Activated CD4-positive, alpha-beta T cell treated with anti-CD3 and anti-CD28 coated beads for 1 hour (primary cell): ENCODE measurements around the gene ERICH3.

Experiments used
- DNase-seq: peaks from one replicate; pipeline ENCODE4 v3.0.0-alpha.2; 2020

The ERICH3 gene, protein sequence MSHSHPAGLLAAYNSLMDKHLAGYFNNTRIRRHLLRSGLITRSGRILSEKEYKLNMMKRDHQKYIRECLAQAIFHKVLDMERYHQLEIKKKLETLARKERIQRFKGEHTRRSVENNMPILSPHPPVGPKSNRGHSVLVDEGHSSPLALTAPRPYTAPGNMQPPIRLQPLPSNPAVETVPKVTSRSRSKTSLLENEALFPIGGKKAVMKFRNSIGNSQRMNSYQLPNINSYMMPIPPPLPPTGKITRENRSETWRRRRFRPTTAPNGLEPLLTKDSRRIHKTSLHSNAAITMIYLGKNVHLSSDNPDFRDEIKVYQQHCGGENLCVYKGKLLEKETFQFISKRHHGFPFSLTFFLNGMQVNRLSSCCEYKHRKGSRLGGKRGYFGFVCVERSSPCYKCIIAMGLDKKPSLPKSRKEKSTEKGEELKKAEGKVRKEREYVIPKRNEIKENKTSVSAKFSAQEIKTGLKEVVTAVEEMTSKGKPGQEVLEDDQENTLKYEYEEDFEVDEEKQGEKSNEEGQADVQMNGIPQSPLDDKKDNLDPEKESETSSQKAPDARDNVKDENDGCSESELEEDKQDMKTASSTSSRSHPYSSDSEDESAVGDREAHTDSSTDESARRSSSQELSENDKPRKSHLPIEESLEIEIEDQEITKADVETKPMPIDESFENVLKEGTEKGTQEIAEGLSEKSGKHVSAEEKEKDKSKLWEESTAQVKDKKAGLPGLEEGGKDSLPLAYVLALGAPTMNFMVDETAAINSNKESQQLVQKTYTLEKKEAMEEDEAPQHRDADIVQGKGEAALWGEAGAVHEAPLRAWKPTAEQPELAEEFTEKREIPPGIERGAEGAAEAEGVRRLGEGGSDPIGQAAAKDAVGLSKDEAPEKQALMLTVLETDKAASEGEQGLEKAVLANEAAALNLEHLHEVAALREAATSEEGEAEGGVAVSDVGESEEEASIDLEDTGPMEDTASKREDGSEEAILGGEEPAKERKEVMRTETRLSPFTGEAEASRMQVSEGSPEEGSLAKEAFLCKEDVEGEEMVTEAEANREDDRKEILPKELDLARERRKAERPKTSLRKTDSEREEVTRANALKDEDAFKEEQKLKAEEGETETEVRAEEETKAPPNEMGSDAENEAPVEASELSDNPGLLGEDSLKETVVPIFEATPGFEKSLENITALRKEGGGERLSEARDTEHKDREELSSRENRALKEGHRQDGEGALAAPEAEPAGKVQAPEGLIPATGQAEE (N-terminal part only)

DNA sequence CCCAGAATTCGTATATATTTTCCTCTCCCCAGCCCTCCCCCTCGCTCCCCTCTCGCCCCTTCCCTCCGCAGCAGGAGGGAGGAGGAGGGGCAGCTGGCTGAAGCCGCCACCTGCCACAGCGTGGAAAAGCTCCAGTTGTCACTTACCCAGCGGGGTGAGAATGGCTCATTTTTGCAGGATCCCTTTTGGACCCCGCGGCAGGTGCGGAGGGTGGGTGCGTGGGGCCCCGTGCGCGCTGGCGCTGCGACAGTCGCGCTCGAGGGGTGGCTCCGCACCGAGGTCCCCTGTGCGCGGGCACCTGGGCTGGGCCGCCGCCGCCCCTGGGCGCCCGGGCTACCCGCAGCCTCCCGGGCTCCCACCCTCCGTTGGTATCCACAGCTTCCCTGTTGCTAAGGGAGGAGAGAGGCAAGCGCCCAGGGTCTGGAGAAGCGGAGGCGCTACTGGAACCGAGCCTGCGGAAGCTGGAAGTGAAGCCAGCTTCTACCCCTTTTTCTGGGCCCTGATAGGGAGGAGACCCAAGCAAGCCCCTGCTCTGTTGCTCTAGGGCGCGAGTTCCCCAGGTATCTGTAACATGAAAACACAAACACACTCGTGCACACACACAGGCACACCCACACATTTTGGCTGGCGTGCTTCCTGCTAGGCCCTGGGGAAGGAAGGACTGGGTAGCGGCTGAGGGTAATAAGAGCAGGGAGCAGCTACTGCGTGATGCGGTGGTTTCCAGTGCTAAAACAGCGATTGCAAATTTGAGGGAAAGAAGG, at the start of gene ERICH3:
Gene ERICH3 (minus strand): TSS at position 442 of the 761 bp plus-strand sequence. CDS start 273 bp downstream, at position 169.
- DNase-seq, result no peak

DNA sequence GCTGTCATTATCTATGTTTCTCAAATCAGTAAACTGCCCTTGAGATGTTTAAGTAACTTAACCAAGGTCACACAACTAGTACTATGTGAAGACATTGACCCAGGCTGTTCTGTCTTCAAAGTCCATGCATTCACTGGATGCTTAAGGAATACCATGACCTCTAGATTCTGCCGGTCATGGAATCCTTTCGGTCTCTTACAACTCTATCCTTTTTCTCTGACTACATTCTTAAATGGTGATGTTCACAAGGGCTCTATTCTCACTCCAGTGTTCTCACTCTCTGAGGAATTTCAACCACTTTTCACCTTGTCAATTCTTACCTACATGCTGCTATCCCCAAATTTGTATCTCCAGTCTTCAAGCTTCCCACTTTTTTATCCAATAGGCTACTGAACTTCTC, 44.0 kb upstream of the ERICH3 start:
- no peak for DNase-seq

DNA sequence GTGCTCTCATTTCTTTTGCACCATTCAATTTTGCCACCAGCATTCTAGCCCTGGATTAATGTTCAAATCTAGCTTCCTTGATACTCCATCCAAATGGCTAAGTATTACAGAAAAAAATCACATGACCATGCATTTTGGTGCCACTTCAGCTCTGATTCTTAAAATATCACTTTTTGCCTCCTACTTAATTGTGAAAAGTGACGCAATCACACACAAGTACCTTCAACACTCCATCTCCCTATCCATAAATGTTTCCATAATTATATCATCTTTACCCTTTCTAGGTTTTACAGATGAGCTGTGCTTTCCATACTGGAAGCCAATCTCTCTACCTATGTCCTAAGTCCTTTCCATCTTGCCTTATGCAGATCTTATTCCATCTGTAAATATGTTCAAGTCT, 43.2 kb upstream of the ERICH3 start:
- DNase-seq, result no peak

DNA sequence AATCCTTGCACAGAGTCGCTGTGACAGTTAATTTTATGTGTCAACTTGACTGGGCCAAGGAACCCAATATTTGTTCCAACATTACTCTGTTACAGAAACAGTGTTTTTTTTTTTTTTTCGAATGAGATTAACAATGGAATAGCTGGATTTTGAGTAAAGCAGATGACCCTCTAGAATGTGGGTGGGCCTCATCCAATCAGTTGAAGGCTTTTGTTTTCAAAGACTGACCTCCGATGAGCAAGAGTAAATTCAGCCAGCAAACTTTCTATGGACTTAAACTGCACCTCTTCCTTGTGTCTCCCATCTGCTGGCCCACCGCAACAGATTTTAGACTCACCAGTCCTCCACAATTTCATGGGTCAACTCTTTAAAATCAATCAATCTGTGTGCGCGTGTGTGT, 42.2 kb upstream of the ERICH3 start:
- no peak for DNase-seq

DNA sequence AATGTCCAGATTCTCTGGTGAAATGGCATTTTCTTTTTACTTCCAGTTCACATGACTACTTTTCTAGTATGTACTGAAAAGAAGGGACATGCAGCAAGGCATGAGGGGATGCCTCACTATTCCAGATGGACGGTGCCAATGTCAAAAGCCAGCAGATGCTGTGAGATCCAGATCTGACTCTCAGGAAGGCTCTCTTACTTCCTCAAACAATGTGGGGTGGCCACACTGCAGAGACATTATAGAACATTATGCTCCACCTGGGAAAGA, 41.6 kb upstream of the ERICH3 start:
- DNase-seq, result no peak

DNA sequence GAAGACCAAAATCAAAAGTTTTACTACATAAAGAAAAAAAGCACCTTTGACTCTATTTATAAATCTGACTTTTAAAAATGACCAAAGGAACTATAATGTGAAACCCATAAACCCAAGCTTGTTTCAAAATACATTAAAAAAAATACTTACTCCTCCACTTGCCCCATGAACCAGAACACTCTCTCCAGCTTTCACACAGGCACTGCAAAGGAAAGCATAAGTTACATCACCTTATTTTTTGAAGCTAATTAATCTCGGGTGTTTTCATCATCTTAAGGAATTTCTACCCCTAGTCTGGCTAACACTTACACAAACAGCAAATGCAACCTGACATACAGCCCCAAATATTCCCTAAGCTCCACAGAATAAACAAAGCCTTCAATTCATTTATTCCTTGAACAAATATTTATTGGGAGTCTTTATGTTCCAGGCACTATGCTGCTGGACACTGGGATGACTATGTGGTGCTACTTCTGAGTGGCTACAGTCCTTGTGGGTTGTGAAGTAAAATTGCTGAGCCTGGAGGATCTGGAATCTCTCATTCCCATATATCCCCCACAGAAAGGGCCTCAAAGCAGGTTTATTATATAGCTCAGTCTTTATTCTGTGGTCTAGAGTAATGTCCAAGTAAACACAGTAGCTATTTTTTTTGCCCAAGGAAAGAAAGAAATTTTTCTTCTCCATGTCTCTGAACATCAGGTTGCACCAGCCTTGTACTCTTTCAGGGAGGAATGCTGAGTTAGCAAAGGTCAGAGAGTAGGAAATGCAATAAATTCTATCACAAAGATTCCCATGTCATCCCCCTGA, 41.0 kb upstream of the ERICH3 start:
- DNase-seq, result no peak

DNA sequence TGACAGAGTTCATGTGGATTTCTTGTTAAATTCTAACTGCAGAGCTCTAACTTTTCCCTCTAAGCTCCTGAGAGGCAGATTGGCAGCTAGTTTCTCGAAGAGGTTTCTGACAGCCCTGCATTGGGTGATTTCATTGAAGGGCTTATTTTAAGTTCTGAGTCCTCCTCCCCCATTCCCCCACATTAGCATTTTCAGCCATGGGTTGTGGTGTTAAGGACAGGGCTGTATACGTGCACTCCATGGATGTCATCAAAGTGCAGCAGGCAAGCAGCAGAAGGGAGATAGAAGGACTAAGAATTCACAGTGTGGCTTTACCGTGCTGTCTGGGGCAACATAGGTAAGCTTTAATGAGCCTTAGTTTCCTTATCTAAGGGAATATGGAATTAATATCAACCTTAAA, 40.3 kb upstream of the ERICH3 start:
- DNase-seq, result no peak

DNA sequence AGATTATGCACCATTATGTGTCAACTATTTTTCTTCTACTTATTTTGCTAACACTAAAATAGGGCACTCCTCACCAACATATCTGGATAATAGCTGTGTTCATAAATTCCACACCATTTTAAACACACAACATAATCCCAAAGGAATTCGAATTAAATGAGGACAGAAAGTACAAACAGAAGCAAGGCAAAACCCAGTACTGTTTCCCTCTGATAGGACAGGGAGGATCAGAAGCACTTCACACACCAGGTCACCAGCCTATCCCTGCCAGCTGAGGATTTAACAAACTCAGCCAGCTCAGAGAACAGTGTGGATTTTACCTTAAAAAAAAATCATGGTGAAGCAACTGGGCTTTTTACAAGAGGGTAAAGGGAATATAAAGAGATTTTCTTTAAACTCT, 39.3 kb upstream of the ERICH3 start:
- no peak for DNase-seq

DNA sequence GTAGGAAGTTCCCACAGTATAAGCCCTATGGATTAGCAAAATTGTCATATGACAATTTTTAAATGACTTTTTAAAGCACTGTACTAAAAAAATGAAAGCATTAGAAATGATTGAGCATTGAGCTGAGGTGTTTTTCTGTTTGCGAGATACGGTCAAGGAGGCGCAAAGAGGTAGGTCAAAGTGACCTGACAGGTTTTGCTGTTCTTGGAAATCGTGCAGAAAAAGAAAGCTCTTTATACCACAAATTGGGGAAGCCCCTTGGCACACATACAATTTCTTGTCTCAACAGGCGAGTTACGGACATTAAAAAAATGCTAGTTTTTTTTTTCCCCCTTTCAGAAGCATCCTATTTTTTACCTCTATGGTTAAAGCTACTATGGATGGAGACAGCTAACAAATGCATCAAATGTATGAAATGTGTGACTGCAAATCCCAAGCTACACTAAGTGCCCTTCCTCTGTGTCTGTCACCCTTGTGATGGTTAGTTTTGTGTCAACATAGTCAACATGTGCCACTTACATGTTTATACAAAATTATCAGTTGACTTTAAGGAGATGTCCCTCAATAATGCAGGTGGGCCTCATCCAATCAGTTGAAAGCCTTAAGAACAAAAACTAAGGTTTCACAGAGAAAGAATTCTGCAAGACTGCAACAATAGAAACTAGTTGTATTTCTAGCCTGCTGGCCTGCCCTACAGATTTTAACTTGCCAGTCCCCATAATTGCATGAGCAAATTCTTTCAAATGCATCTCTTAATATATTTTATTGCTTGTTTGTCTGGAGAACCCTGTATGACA, 30.0 kb upstream of the ERICH3 start:
- no peak for DNase-seq

DNA sequence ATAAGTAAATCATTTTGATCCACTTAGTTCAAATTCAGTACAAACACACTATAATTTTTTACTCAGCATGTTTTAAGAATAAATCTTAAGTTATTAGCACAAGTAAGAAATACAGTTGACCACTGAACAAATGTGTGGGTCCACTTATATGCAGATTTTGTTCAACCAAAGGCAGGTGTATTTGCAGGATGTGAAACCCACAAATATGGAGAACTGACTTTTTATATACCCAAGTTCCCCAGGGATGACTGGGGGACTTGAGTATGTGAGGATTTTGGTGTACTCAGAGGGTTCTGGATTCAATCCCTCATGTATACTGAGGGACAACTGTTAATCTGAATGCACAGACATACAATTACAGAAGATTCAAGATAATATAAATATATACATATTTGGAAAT, 25.7 kb upstream of the ERICH3 start:
- DNase-seq, result no peak

DNA sequence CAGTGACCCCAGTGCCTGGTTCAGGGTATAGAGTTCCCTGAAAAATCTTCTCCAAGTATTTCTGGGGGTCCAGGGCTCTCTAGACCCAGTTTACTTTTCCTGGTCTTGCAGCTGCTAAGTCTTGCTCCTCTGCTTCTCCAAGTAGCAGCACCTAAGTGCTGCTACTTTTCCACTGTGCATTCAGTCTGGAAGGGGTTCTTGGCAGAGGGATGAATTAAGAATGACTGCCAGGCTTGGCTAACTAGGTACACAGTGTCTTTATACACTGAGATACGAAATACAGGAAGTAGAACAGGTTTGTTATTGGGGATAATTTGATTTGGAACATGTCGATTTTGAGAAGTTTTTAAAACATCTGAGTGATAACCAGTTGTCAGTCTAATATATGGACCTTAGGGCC, 24.2 kb upstream of the ERICH3 start:
- DNase-seq, result no peak

DNA sequence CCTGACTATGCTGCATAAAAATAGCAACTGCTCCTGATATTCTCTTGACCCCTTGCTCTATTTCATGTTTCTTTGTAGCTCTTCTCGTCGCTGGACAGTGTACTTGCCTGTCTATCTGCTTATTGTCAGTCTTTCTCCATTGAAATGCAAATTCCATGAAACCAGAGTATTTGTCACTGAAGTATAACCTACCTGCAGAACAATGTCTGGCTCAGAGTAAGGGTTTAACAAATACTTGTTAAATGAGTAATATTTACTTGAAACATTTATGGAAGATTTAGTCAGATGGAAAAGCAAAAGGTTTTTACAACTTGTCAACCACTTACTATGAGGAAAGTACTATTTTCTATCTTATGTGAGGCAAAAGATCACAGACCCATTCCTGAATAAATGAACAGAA, 19.9 kb upstream of the ERICH3 start:
- no peak for DNase-seq

DNA sequence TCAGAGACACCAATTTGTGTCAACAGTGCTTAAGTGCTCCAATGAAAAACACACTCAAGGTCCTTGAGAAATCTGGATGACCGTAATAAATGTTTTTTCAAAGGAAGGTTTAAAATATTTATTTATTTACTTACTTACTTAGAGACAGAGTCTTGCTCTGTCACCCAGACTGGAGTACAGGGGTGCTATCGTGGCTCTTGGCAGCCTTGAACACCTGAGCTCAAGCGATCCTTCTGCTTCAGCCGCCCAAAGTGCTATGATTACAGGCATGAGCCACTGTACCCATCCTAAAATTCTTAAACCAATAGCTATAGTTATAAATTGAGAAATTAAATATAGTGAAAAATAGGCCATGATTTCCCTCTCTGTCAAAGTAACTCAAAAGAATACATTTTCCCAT, 17.3 kb upstream of the ERICH3 start:
- DNase-seq, result no peak

DNA sequence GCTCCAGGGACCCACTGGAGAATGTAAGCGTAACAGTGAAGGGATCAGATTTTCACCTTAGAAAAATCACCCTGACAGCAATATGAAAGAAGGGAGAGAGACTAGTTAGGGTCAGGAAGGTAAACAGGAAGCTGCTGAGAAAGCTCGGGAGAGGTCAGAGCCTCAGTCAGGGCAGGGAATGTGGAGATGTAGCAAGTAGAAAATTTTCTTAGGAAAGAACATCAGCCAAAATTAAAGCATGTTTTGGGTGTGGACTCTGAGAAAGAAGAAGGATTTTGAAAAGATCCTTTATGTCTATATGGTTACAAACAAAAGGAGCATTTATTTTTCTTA, 16.7 kb upstream of the ERICH3 start:
- no peak for DNase-seq

DNA sequence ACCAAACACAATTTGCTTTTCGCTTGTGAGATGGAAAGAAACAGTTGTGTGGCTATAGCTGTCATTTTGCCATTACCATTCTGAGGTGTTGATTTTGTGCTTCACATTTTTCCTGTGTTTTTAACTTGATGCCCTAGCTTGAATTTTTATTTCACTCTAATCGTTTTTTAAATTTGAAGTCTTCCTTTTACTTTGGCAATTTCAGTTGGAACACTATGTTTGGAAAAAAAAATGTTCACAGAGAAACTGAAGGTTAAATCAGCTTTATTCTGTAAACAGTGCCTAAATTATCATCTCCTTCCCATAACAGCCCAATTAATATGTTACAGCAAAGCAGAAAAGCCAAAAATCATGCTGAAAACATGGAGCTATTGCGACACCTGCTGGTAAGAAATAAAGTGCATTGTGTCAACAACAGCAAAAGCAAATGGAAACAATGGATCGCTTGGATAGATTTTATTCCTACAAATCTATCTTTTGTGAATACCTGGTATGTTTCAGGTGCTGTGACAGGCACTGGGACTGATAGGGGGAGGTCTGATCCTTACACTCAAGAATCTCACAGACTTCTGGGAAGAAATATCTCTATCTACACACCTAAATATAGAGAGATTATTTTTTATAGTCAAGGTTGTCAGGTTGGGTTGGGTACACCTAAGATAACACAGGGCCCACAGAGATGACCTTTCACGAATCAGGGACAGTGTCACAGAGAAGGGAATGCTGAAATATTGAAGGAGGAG, 16.2 kb upstream of the ERICH3 start:
- DNase-seq, result no peak

DNA sequence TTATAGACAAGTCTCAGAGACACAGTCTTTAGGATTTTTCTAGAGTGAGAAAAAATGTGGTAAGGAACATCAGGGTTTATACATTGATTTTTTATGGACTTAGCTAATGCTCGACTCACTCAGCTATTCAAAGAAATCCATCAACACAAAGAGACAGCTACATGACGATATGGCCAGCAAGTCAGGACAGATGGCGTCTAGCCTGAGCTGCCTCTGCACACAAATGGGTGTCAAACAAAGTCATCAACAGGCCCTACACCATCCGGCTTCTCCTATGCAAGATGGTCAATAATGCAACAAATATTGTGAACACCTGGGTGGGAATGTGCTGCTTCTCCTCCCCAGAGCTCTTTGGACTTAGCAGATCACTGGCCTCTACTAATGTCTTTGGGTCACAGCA, 13.3 kb upstream of the ERICH3 start:
- DNase-seq, result no peak

DNA sequence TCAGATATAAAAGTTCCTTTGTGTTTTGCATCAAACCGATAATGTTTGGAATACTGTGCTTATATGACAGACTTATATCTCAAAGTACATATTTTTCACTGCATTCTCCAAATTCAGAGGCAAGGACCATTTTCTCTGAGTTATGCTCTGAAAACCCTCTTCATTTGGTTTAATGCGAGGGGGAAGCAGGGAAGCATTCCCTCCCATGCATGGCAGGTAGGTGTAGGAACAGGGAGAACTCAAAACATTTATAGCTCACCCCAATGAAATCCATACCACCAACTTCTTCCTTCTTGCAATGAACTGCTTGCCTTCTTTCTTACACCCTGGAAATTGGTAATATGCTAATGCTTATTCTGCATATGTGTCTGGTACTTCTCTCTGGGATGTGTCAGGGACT, 10.7 kb upstream of the ERICH3 start:
- DNase-seq, result no peak

DNA sequence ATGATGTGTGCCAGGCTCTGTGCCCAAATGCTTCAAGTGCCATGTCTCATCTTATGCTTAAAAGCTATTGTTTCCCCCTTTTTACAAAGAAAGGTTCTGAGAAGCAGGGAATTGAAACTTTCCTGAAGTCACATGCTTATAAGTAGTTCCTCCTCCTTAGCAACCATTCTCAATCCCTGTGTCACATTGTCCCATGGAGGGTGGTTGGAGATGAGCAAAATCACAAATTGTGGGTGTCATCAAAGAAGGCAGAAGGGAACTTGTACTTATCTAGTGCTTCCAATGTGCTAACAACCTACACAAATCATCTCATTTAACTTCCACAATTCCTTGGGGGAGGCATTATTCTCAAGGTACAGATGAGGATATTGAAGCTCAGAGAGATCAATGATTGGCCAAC, 10.1 kb upstream of the ERICH3 start:
- DNase-seq, result no peak

DNA sequence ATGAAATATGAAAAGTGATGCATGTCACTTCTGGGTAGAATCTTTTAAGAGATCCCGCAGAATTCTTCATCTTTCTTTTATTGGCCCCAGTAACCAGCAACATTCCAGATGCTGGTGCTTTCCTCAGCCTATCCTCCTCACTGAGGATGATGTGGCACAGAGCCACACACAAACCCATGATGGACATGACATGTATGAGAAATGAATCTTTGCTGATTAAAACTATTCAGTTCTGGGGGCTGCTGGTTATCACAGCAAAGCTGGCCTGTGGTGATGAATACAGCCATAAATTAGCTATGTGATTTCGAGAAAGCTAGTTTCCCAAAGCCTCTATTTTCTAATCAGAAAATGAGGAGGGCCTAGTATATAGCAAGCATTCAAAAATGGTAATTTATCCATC, 8.3 kb upstream of the ERICH3 start:
- DNase-seq, result no peak

DNA sequence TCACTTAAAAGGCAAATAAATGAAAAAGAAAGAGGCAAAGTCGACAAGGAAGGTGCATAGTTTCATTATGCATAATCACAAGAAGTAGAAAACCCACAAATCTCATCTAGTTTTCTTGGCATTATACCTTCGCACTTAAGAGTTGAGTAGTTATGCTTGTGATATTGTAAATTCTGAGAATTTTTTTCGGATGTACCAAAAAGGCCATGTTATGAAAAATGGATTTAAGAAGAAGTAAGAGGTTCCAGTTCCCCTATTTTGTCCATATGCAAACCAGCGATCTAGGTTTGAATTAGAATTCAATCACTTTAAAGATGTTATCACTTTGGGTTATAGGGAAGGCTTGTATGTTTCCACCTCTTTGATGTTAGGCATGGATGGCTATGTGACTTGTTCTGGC, 7.9 kb upstream of the ERICH3 start:
- no peak for DNase-seq

DNA sequence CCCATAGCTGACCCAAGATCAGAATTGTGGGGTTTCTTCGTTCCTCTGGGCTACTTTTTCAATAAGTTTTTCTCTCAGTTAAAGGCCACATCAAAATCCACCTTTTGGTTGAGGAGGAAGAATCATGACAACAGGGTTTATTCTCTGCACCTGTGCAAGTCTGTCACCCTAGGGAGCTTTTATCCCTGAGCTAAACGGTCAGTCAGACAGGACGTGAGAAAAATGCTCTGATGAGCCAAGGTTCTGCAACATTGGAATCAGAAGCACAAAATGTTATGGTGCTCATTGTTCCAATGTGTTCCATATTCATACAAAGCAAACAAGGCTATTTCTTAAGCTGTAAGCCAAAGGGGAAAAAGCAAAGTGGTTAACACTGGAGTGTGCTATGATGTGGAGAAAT, 7.4 kb upstream of the ERICH3 start:
- no peak for DNase-seq
